ENCODE data around the gene HNF4A. TPM values are rescaled to one million over a fixed set of nuclear protein-coding genes. Genes with fewer than 3 reads are reported as not detected.

The HNF4A gene
- total RNA-seq, 1 donor, result not detected

DNA sequence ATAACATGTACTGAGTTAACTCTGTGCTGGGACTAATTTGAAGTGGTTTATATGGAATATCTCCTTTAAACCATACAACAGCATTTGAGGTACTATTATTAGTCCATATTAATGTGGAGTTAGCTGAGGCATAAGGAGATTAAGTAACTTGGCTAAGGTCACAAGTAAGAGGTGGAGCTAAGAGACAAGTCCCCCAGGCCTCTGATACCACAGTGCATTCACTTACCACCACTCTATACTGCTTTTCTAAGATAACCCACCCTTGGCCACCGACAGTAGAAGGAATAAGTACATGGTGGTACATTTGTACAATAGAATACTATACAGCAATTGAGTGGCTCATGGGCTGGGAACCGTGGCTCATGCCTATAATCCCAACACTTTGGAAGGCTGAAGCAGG lies 103.8 kb downstream of the HNF4A start:
- H3K4me3 ChIP-seq (ENCODE audit: low read depth, low read length), result no peak overlapping the region
- no peak for DNase-seq (ENCODE audit: low read depth)
- TF ChIP-seq, protein P1, sequence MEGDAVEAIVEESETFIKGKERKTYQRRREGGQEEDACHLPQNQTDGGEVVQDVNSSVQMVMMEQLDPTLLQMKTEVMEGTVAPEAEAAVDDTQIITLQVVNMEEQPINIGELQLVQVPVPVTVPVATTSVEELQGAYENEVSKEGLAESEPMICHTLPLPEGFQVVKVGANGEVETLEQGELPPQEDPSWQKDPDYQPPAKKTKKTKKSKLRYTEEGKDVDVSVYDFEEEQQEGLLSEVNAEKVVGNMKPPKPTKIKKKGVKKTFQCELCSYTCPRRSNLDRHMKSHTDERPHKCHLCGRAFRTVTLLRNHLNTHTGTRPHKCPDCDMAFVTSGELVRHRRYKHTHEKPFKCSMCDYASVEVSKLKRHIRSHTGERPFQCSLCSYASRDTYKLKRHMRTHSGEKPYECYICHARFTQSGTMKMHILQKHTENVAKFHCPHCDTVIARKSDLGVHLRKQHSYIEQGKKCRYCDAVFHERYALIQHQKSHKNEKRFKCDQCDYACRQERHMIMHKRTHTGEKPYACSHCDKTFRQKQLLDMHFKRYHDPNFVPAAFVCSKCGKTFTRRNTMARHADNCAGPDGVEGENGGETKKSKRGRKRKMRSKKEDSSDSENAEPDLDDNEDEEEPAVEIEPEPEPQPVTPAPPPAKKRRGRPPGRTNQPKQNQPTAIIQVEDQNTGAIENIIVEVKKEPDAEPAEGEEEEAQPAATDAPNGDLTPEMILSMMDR (IDR thresholded peaks at IDR 0.05; ENCODE audit: insufficient read depth, low read length), result no peak

GRCh38 chr20:44460795-44461141 lies 105.3 kb downstream of the HNF4A start:
- TF ChIP-seq, protein P1 (IDR thresholded peaks at IDR 0.05; ENCODE audit: insufficient read depth, low read length), result peak; percentile 55
- DNase-seq (ENCODE audit: low read depth), result peak; percentile 67
- no peak overlapping the region for H3K4me3 ChIP-seq (ENCODE audit: low read depth, low read length)

DNA sequence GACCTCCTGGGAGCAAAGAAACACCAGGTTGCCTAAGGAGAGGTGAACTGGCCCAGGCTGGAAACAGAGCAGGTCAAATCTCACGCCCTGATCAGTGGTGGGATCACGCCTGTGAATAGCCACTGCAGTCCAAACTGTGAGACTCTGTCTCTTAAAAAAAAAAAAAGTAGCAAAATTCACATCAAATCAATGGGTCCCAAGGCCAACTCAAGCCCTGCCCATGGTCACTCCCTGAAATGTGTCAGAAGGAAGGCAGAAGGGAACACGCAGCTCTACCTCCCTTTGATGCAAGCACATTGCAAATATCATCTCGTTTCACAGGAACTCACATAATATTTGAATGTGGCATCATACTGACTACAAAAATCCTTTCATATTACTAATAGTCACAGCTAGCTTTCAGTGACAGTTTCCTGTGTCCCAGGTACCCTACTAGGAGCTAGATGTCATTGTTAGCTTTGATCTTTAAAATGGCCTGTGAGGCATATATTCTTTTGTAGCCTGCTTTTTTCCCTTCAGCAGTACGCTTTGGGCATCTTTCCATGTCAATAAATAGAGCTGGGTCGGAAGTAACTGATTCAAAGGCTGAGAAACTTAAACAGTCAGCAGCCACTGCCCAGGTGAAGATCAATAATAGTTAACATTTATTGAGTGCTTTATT lies 105.8 kb downstream of the HNF4A start:
- TF ChIP-seq, protein P1 (IDR thresholded peaks at IDR 0.05; ENCODE audit: insufficient read depth, low read length), result no peak
- DNase-seq (ENCODE audit: low read depth), result no peak

GRCh38 chr20:44461803-44462174 lies 106.3 kb downstream of the HNF4A start:
- no peak for DNase-seq (ENCODE audit: low read depth)
- TF ChIP-seq, protein P1 (IDR thresholded peaks at IDR 0.05; ENCODE audit: insufficient read depth, low read length), result no peak
- H3K4me3 ChIP-seq (ENCODE audit: low read depth, low read length), result no peak overlapping the region

More for the DNA sequence above, 105.8 kb downstream of the HNF4A start:
- H3K4me3 ChIP-seq (ENCODE audit: low read depth, low read length), result no peak overlapping the region

GRCh38 chr20:44463466-44463865 lies 108.0 kb downstream of the HNF4A start:
- no peak for DNase-seq (ENCODE audit: low read depth)
- TF ChIP-seq, protein P1 (IDR thresholded peaks at IDR 0.05; ENCODE audit: insufficient read depth, low read length), result no peak
- H3K4me3 ChIP-seq (ENCODE audit: low read depth, low read length), result no peak overlapping the region

DNA sequence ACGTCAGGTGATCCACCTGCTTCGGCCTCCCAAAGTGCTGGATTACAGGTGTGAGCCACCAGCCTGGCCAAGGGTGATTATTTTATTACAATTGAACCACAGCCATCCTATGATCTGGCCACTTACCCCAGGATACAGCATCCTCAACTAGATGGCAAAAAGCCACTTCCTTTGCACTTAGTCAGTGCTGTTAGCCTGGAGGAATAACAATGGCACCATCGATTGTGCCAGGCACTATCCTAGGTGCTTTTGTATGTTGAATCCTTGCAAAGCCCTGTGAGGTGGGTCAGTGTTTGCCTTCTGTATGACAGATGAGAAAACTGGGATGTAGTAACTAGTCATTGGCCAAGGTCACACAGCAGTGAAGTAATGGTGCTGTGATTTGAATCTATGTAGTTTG lies 109.0 kb downstream of the HNF4A start:
- TF ChIP-seq, protein P1 (IDR thresholded peaks at IDR 0.05; ENCODE audit: insufficient read depth, low read length), result no peak
- no peak for DNase-seq (ENCODE audit: low read depth)

GRCh38 chr20:44465001-44465560 lies 109.6 kb downstream of the HNF4A start:
- TF ChIP-seq, protein P1 (IDR thresholded peaks at IDR 0.05; ENCODE audit: insufficient read depth, low read length), result no peak
- no peak for DNase-seq (ENCODE audit: low read depth)
- no peak overlapping the region for H3K4me3 ChIP-seq (ENCODE audit: low read depth, low read length)

More for the DNA sequence above, 109.0 kb downstream of the HNF4A start:
- H3K4me3 ChIP-seq (ENCODE audit: low read depth, low read length), result no peak overlapping the region
